NCI-H2107 (cell line): Measurements from ENCODE around the gene ATP10A.
"Not testable (repeated sequence)": the region's sequence is repeated elsewhere in the genome, so short reads cannot be mapped to it uniquely, and the experiment has no call there.

Experiments used
- DNase-seq: peaks from one replicate; lab custom pipeline; 2025; lab: John Stamatoyannopoulos, UW

The ATP10A gene

GRCh38 chr15:25882466-25882865 is 19.3 kb upstream of the ATP10A start:
- DNase-seq = no peak

GRCh38 chr15:25880877-25881276 is 17.8 kb upstream of the ATP10A start:
- not testable (repeated sequence) for DNase-seq

- no peak for DNase-seq
Observed at GRCh38 chr15:25880411-25880810, 17.3 kb upstream of the ATP10A start.

GRCh38 chr15:25879438-25879837 is 16.3 kb upstream of the ATP10A start:
- DNase-seq = no peak

- DNase-seq = no peak
Observed at GRCh38 chr15:25877681-25878080, 14.6 kb upstream of the ATP10A start.

- no peak for DNase-seq
Observed at GRCh38 chr15:25876231-25877140, 13.4 kb upstream of the ATP10A start.

- no peak for DNase-seq
Observed at GRCh38 chr15:25875566-25875965, 12.4 kb upstream of the ATP10A start.

GRCh38 chr15:25874379-25874778 is 11.3 kb upstream of the ATP10A start:
- DNase-seq = no peak

- no peak for DNase-seq
Observed at GRCh38 chr15:25871403-25871802, 8.3 kb upstream of the ATP10A start.

GRCh38 chr15:25870938-25871337 is 7.8 kb upstream of the ATP10A start:
- no peak for DNase-seq

GRCh38 chr15:25869701-25870100 is 6.6 kb upstream of the ATP10A start:
- DNase-seq = no peak

GRCh38 chr15:25866874-25867273 is 3.7 kb upstream of the ATP10A start:
- no peak for DNase-seq

- no peak for DNase-seq
Observed at GRCh38 chr15:25866251-25866650, 3.1 kb upstream of the ATP10A start.

- no peak for DNase-seq
Observed at GRCh38 chr15:25864966-25865365, 1.8 kb upstream of the ATP10A start.

- no peak for DNase-seq
Observed at GRCh38 chr15:25863968-25864580, 947 bp upstream of the ATP10A start.

GRCh38 chr15:25862472-25863110 is 536 bp downstream of the ATP10A start:
- no peak for DNase-seq

GRCh38 chr15:25862071-25862471 is 1.1 kb downstream of the ATP10A start:
- no peak for DNase-seq

GRCh38 chr15:25860885-25861866 is 2.0 kb downstream of the ATP10A start:
- no peak for DNase-seq

- no peak for DNase-seq
Observed at GRCh38 chr15:25859838-25860645, 3.1 kb downstream of the ATP10A start.

- DNase-seq = no peak
Observed at GRCh38 chr15:25858952-25859760, 4.0 kb downstream of the ATP10A start.
